PFSK-1 (cell line): ENCODE data around the gene RFX2.

Experiments
- POLR2AphosphoS5 ChIP-seq: IDR thresholded peaks from 2 replicates; pipeline ENCODE4 v1.6.1; 2012; ENCODE audit warnings: low read depth, mild to moderate bottlenecking, control low read depth, low read length, moderate library complexity
- SIN3A ChIP-seq: IDR thresholded peaks from 2 replicates; pipeline ENCODE4 v1.6.1; 2012; ENCODE audit warnings: mild to moderate bottlenecking, low read length, moderate library complexity, borderline replicate concordance; ENCODE audit not compliant: insufficient read depth

DNA sequence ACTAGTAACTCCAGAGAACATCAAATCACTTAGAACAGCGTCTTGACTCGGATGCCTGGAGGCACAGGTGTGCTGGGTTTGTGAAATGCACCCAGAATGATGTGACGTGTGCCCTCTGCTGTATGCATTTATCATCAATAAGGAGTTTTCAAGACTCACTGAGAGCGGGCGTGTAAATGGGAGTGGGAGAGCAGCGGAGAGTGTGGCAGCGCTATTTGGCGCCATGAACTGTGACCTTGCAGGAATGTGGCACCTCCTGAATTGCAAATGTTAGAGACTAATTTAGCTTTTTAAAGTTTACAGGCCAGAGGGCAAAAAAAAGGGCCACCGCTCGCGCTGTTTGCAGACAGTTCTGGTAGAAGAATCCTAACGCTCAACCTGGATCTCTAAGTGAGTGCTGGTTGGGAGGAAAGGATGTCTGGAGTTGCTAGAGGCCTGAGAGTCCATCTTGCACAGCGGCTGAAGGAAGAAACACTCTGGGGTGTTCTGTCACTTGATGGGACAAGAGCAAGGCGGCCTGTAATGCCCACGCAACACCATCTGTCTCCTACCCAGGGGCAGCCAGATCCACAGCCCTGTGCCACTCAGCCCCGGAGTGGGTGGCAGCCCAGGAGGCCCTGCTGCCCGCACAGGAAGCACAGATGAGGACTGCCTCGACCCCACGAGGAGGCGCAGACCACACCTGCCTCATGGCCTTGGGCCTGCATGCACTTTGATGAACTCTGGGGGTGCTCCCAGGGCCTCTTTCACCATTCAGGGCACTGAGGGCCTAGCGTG, 152.0 kb downstream of the RFX2 start:
- TF ChIP-seq POLR2AphosphoS5 (no peak), SIN3A (no peak)
